GM12892 (cell line): ENCODE data around the gene DYNC1I1.

Source experiments
- POLR2A ChIP-seq: IDR thresholded peaks from 2 replicates; pipeline ENCODE4 v1.6.1; 2011; ENCODE audit warnings: low read depth, low read length, control low read depth
- POLR2AphosphoS5 ChIP-seq: IDR thresholded peaks from 2 replicates; pipeline ENCODE4 v1.6.1; 2011; ENCODE audit warnings: low read depth, low read length, control low read depth
- TAF1 ChIP-seq: IDR thresholded peaks from 2 replicates; pipeline ENCODE4 v1.6.1; 2011; ENCODE audit warnings: low read depth, mild to moderate bottlenecking, control low read depth, low read length, borderline replicate concordance

- TF ChIP-seq POLR2A (no peak), TAF1 (no peak), POLR2AphosphoS5 (no peak)
Measured at GRCh38 chr7:95906851-95907250, 134.5 kb downstream of the DYNC1I1 start.
